Measurements from ENCODE around the gene TENM3.

TENM3 gene

DNA sequence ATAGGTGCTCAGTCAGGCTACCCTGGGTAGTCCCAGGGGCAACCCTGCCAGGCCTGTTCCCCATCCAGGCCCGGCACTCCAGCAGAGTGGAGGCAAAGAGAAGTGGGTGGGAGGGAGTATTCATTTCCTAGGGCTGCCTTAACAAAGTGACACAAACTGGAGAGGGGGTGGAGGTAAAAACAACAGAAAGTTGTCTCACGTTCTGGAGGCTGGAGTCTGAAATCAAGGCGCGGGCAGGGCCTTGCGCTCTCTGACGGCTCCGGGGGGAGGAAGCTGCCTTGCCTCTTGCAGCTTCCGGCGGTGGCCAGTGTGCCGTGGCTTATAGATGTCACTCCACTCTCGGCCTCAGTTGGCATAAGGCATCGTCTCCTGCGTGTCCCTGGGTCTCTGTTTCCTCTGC, 583.2 kb downstream of the TENM3 start:
- no peak overlapping the region for H3K27ac ChIP-seq (ENCODE audit: low read length)
- no peaks in the 10 kb centered on the region for H3K27me3 ChIP-seq (ENCODE audit: low read depth, low read length)
- H3K4me1 ChIP-seq (ENCODE audit: control insufficient read depth in 1 of 2, insufficient read depth in 2 of 2, low read length in 2 of 2): no peaks in the 10 kb centered on the region
- H3K4me3 ChIP-seq (ENCODE audit: low read depth in 1 of 2, low read length in 2 of 2): no peak overlapping the region
- no peaks in the 10 kb centered on the region for H3K36me3 ChIP-seq (ENCODE audit: control insufficient read depth in 1 of 2, insufficient read depth in 2 of 2, low read length in 2 of 2)
- H3K9me3 ChIP-seq (ENCODE audit: control insufficient read depth in 1 of 2, low read length in 2 of 2): no peaks in the 10 kb centered on the region

DNA sequence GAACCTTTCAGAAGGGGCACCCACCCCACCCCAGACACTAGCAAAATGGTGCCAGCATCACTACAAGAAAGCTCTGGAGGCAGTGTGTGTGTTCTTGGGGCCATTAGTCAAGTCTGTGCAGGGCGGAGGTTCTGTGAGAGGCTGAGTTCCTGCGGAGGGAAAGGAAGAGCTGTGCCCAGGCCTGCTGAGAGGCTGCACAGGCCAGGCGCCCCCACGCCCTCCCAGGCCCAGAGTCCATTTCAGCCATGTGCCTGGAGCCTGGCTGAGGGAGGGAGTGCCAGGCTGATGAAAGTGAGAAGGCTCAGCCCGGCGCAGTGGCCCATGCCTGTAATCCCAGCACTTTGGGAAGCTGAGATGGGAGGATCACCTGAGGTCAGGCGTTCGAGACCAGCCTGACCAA, 584.0 kb downstream of the TENM3 start:
- Histone ChIP-seq H3K36me3 (ENCODE audit: control insufficient read depth in 1 of 2, insufficient read depth in 2 of 2, low read length in 2 of 2) (no peaks in the 10 kb centered on the region), H3K4me3 (ENCODE audit: low read depth in 1 of 2, low read length in 2 of 2) (no peak overlapping the region), H3K9me3 (ENCODE audit: control insufficient read depth in 1 of 2, low read length in 2 of 2) (no peaks in the 10 kb centered on the region), H3K27me3 (ENCODE audit: low read depth, low read length) (no peaks in the 10 kb centered on the region), H3K27ac (ENCODE audit: low read length) (no peak overlapping the region), H3K4me1 (ENCODE audit: control insufficient read depth in 1 of 2, insufficient read depth in 2 of 2, low read length in 2 of 2) (no peaks in the 10 kb centered on the region)

DNA sequence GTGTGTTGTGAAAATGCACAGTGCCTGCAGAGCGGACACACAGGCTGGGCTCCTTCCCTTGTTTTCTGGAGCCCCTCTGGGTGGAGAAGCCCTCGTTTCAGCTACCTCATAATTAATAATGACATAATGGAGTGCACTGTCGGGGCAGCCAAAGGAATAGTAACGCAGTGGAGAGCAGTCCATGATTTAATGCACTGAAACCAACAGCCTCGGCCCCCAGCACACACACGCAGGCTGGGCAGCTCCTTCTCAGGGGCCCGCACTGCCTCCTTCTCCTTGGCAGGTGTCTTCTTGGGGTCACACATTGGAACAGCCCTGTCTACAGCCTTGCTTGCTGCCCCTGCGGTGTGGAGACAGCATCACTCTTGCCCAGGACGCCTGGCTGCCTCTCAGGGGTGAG, 584.8 kb downstream of the TENM3 start:
- no peak overlapping the region for H3K4me3 ChIP-seq (ENCODE audit: low read depth in 1 of 2, low read length in 2 of 2)
- H3K36me3 ChIP-seq (ENCODE audit: control insufficient read depth in 1 of 2, insufficient read depth in 2 of 2, low read length in 2 of 2): no peaks in the 10 kb centered on the region
- no peaks in the 10 kb centered on the region for H3K27me3 ChIP-seq (ENCODE audit: low read depth, low read length)
- no peaks in the 10 kb centered on the region for H3K4me1 ChIP-seq (ENCODE audit: control insufficient read depth in 1 of 2, insufficient read depth in 2 of 2, low read length in 2 of 2)
- H3K27ac ChIP-seq (ENCODE audit: low read length): no peak overlapping the region
- H3K9me3 ChIP-seq (ENCODE audit: control insufficient read depth in 1 of 2, low read length in 2 of 2): peaks cover 0 to 3% of the 10 kb centered on the region in 2 donors

DNA sequence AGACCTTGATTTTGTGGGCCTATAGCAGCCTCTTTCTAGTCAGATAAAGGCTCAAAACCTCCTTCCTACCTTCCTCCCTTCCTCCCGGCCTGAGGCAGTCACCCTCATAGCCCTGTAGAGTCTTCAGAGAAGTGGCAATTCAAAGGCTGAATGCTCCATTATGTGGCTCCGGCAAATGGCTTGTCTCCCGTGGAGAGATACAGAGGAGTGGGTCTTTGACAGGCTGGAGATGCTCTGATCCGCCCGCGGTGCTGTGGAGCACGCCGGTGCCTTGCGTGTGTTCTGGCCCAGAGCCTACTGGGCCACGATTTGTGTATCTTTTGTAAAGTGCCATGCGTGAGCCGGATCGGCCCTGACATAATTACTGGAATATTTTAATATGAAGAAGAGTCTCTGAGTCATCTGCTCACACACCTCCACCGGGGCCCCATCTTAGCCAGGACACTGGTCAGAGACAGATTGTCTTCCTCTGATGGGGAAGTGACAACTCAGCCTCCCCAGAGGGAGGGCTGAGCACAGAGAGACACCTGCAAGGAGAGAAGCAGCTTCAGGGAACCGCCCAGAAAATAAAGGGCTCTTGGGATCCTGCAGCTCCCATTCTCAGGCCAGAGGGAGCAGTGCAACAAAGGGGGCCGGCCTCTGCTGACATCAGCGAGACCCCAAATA, 585.3 kb downstream of the TENM3 start:
- Histone ChIP-seq H3K27me3 (ENCODE audit: low read depth, low read length) (no peaks in the 10 kb centered on the region), H3K4me3 (ENCODE audit: low read depth in 1 of 2, low read length in 2 of 2) (no peak overlapping the region), H3K36me3 (ENCODE audit: control insufficient read depth in 1 of 2, insufficient read depth in 2 of 2, low read length in 2 of 2) (no peaks in the 10 kb centered on the region), H3K9me3 (ENCODE audit: control insufficient read depth in 1 of 2, low read length in 2 of 2) (peaks cover 0 to 3% of the 10 kb centered on the region in 2 donors), H3K27ac (ENCODE audit: low read length) (no peak overlapping the region), H3K4me1 (ENCODE audit: control insufficient read depth in 1 of 2, insufficient read depth in 2 of 2, low read length in 2 of 2) (no peaks in the 10 kb centered on the region)

DNA sequence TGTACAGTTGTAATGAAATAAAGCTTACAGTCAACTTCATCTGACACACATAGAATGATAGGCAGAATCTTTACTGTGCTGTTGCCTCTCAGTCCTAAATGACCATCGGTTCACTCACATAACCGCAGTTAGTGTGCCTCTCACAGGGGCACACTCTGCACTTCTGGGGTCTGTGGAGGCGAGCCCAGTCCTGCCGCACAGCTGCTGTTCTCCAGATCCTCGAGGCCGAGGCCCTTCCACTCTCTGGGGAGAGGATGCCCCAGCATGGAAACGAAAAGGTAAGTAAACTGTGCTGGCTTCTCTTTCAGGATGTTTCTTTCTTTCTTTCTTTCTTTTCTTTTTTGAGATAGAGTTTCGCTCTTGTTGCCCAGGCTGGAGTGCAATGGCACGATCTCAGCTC, 586.0 kb downstream of the TENM3 start:
- Histone ChIP-seq H3K4me1 (ENCODE audit: control insufficient read depth in 1 of 2, insufficient read depth in 2 of 2, low read length in 2 of 2) (no peaks in the 10 kb centered on the region), H3K27ac (ENCODE audit: low read length) (no peak overlapping the region), H3K4me3 (ENCODE audit: low read depth in 1 of 2, low read length in 2 of 2) (no peak overlapping the region), H3K27me3 (ENCODE audit: low read depth, low read length) (no peaks in the 10 kb centered on the region), H3K36me3 (ENCODE audit: control insufficient read depth in 1 of 2, insufficient read depth in 2 of 2, low read length in 2 of 2) (no peaks in the 10 kb centered on the region), H3K9me3 (ENCODE audit: control insufficient read depth in 1 of 2, low read length in 2 of 2) (peaks cover 0 to 3% of the 10 kb centered on the region in 2 donors)

DNA sequence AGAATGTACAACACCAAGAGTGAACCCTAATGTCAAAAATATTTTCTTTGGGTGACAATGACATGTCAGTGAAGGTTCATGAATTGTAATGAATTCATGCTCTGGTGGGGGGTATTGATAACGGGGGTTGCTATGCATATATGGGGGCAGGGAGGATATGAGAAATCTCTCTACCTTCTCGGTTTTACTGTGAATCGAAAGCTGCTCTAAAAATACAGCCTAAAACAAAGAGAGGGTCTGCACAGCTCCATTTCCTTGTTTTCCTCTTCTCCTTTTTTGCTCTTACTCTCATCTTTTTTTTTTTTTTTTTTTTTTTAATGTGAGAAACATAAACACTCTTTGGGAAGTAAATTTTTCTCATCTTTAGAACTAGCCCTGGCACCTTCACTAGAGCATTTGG, 588.2 kb downstream of the TENM3 start:
- H3K9me3 ChIP-seq (ENCODE audit: control insufficient read depth in 1 of 2, low read length in 2 of 2): peaks cover 0 to 3% of the 10 kb centered on the region in 2 donors
- no peaks in the 10 kb centered on the region for H3K27me3 ChIP-seq (ENCODE audit: low read depth, low read length)
- no peak overlapping the region for H3K27ac ChIP-seq (ENCODE audit: low read length)
- H3K36me3 ChIP-seq (ENCODE audit: control insufficient read depth in 1 of 2, insufficient read depth in 2 of 2, low read length in 2 of 2): no peaks in the 10 kb centered on the region
- H3K4me1 ChIP-seq (ENCODE audit: control insufficient read depth in 1 of 2, insufficient read depth in 2 of 2, low read length in 2 of 2): no peaks in the 10 kb centered on the region
- no peak overlapping the region for H3K4me3 ChIP-seq (ENCODE audit: low read depth in 1 of 2, low read length in 2 of 2)

DNA sequence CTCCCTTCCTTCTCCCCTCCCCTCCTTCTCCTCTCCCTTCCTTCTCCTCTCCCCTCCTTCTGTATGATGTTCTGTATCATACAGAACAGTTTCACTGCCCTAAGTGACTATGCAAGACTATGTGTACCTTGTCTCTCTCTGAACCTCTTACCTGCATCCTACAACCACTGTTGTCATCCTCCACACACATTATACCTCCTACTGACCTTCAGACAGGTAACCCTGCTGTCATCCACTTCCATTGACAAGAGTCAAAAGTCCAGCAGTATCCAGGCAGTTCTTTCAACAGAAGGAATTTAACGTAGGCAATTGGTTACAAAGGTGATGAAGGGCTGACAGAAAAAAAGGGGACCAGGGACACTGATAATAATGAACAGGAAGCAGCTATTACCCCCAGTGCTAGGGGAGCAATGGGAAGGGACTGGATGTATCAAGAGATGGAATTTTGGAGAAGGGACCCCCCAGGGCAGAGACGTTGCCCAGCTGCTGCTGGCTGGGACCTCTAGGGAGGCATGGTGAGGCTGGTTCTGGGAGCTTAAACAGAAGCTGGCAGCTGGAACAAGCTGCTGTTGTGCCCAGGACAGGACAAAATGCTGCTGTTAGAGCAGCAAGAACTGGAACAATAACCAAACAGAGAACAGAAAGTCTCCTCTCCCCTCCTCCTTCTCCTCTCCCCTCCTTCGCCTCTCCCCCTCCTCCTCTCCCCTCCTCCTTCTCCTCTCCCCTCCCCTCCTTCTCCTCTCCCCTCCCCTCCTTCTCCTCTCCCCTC, 589.3 kb downstream of the TENM3 start:
- Histone ChIP-seq H3K27me3 (ENCODE audit: low read depth, low read length) (no peaks in the 10 kb centered on the region), H3K4me3 (ENCODE audit: low read depth in 1 of 2, low read length in 2 of 2) (no peak overlapping the region), H3K4me1 (ENCODE audit: control insufficient read depth in 1 of 2, insufficient read depth in 2 of 2, low read length in 2 of 2) (no peaks in the 10 kb centered on the region), H3K36me3 (ENCODE audit: control insufficient read depth in 1 of 2, insufficient read depth in 2 of 2, low read length in 2 of 2) (no peaks in the 10 kb centered on the region), H3K9me3 (ENCODE audit: control insufficient read depth in 1 of 2, low read length in 2 of 2) (peaks cover 0 to 3% of the 10 kb centered on the region in 2 donors), H3K27ac (ENCODE audit: low read length) (no peak overlapping the region)

DNA sequence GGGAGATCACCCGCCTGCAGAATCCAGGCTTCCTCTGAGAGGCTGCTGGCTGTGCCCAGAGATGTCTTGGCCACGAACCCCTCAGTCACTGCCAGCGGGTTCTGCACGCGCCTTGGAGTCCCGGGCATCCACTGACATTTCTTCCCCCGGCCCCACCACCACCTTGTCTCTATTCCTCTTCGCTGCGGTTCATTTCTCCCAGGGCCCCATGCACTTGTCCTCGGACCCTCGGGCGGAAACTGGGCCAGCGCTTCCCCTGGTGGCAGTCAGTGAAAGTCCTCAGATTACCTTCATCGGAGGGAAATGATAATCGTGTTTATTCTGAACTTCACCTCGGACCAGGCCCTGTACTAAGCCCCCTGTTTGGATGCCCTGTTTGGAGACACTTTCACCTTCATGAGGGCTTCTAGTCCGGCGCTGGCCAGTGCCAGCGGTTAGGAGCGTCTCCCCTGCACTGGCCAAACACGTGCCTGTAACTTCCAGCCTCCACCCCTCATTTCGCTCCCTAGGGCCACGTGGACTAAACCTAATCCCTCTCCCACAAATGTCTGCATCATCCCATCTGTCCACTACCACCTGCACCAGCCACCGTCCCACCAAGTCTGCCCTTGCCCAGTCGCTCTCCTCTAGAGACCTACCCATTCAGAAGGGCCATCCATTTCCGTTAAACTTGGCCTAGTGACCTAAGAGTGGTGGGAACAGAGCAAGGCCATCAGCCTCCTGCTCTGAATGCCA, 592.0 kb downstream of the TENM3 start:
- Histone ChIP-seq H3K4me1 (ENCODE audit: control insufficient read depth in 1 of 2, insufficient read depth in 2 of 2, low read length in 2 of 2) (no peaks in the 10 kb centered on the region), H3K9me3 (ENCODE audit: control insufficient read depth in 1 of 2, low read length in 2 of 2) (peaks cover 0 to 3% of the 10 kb centered on the region in 2 donors), H3K27ac (ENCODE audit: low read length) (no peak overlapping the region), H3K27me3 (ENCODE audit: low read depth, low read length) (no peaks in the 10 kb centered on the region), H3K36me3 (ENCODE audit: control insufficient read depth in 1 of 2, insufficient read depth in 2 of 2, low read length in 2 of 2) (no peaks in the 10 kb centered on the region), H3K4me3 (ENCODE audit: low read depth in 1 of 2, low read length in 2 of 2) (no peak overlapping the region)

DNA sequence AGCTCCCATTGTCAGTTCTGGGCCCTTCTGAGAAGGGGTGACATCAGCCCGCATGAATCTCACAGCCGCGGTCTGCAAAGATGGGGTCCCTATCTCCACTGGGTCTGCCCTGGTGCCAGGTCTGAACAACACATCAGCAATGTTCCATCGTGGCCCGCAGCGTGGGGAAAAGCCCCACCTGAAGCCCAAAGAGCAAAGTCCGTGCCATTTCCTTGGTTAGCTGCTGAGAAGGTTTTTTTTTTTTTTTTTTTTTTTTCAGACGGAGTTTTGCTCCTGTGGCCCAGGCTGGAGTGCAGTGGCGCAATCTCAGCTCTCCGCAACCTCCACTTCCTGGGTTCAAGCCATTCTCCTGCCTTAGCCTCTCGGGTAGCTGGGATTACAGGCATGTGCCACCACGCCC, 594.6 kb downstream of the TENM3 start:
- Histone ChIP-seq H3K4me1 (ENCODE audit: control insufficient read depth in 1 of 2, insufficient read depth in 2 of 2, low read length in 2 of 2) (no peaks in the 10 kb centered on the region), H3K27me3 (ENCODE audit: low read depth, low read length) (no peaks in the 10 kb centered on the region), H3K27ac (ENCODE audit: low read length) (no peak overlapping the region)

DNA sequence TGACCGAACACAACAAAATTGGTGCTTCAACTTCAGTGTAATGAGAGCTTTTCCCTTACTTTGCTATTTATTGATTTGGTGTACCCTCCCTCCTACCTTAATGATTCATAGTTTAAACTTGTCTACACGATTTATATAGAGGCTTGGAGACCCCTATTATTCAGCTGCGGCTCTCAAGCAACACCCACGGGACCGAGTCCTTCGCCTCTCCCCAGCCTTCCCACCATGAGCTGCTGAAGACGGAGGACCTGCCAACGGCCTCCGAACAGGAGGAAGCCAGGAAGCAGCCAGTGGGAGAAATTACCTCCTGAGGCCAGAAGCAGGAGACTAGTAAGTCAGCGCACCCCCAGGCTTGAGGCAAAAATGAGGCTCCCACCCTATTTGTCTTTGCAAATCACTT, 595.3 kb downstream of the TENM3 start:
- Histone ChIP-seq H3K4me3 (ENCODE audit: low read depth in 1 of 2, low read length in 2 of 2) (no peak overlapping the region), H3K27me3 (ENCODE audit: low read depth, low read length) (no peaks in the 10 kb centered on the region), H3K9me3 (ENCODE audit: control insufficient read depth in 1 of 2, low read length in 2 of 2) (peaks cover 0 to 6% of the 10 kb centered on the region in 2 donors), H3K36me3 (ENCODE audit: control insufficient read depth in 1 of 2, insufficient read depth in 2 of 2, low read length in 2 of 2) (no peaks in the 10 kb centered on the region), H3K4me1 (ENCODE audit: control insufficient read depth in 1 of 2, insufficient read depth in 2 of 2, low read length in 2 of 2) (no peaks in the 10 kb centered on the region), H3K27ac (ENCODE audit: low read length) (no peak overlapping the region)

More for the DNA sequence above, 594.6 kb downstream of the TENM3 start:
- Histone ChIP-seq H3K4me3 (ENCODE audit: low read depth in 1 of 2, low read length in 2 of 2) (no peak overlapping the region), H3K9me3 (ENCODE audit: control insufficient read depth in 1 of 2, low read length in 2 of 2) (peaks cover 0 to 6% of the 10 kb centered on the region in 2 donors), H3K36me3 (ENCODE audit: control insufficient read depth in 1 of 2, insufficient read depth in 2 of 2, low read length in 2 of 2) (no peaks in the 10 kb centered on the region)

DNA sequence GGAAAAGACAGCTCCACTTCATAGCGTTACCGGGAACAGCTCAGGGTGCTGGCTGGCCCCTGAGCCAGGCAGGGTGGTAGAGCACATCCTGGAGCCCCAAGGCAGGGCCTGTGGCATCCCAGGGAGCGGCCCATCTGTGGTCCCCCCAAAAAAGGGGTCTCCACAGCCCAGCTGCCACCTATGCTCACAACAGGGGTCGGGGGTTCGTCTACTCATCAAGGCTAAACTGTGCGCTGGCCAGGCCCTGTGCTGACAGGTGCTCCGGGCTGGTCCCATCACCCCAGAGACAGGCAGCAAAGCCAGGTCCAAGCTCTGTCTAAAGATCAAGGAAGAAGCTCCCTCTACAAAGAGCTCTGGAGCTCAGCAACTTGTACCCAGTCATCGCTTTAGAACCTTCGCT, 596.1 kb downstream of the TENM3 start:
- Histone ChIP-seq H3K4me3 (ENCODE audit: low read depth in 1 of 2, low read length in 2 of 2) (no peak overlapping the region), H3K36me3 (ENCODE audit: control insufficient read depth in 1 of 2, insufficient read depth in 2 of 2, low read length in 2 of 2) (no peaks in the 10 kb centered on the region), H3K4me1 (ENCODE audit: control insufficient read depth in 1 of 2, insufficient read depth in 2 of 2, low read length in 2 of 2) (no peaks in the 10 kb centered on the region), H3K27ac (ENCODE audit: low read length) (no peak overlapping the region), H3K27me3 (ENCODE audit: low read depth, low read length) (no peaks in the 10 kb centered on the region), H3K9me3 (ENCODE audit: control insufficient read depth in 1 of 2, low read length in 2 of 2) (peaks cover 0 to 6% of the 10 kb centered on the region in 2 donors)

All from muscle layer of duodenum (tissue), 2 donors.